Pons (tissue), 1 donor: ENCODE data around the gene C12orf76.
"Not testable (repeated sequence)": the region's sequence is repeated elsewhere in the genome, so short reads cannot be mapped to it uniquely, and the experiment has no call there.

Experiments
- DNase-seq: peaks from one replicate; pipeline ENCODE4 v3.0.0-alpha.2; 2016; ENCODE audit warnings: low spot score

Gene C12orf76, protein sequence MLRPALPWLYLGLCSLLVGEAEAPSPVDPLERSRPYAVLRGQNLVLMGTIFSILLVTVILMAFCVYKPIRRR

GRCh38 chr12:110048242-110049027 lies at the start of gene C12orf76:
TSS of gene C12orf76 (minus strand) at chr12:110048522. CDS start at chr12:110048495, 27 bp downstream.
- peak; percentile 99 for DNase-seq

- no peak for DNase-seq
Measured at GRCh38 chr12:110093631-110094311, 45.4 kb upstream of the C12orf76 start.

DNA sequence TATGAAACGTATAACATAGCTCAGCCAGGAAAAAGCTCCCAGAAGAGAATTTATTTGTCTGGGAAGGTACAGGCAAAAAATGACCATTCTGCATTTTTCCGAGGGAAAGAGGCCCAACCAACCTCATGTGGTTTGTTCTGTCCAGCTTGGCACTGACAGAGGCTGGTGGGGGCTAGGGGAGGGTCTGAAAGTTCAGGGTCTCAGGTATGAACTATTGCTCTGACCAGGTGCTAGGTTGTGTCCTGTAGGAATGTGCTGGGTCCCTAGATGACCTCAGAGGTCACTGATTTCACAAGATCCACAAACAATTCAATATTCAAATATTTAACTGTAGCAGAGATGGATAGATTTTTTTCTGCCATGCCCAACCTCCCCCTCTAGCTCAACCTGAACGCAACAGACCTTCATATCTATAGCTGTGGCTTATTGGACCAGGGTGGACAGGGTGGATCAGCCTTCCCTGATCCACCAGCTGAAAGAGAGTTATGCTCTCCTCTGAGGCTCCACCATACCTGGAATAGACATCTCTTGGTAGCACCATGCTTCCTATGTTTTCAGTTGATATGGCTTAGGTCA lies 42.9 kb upstream of the C12orf76 start:
- no peak for DNase-seq

DNA sequence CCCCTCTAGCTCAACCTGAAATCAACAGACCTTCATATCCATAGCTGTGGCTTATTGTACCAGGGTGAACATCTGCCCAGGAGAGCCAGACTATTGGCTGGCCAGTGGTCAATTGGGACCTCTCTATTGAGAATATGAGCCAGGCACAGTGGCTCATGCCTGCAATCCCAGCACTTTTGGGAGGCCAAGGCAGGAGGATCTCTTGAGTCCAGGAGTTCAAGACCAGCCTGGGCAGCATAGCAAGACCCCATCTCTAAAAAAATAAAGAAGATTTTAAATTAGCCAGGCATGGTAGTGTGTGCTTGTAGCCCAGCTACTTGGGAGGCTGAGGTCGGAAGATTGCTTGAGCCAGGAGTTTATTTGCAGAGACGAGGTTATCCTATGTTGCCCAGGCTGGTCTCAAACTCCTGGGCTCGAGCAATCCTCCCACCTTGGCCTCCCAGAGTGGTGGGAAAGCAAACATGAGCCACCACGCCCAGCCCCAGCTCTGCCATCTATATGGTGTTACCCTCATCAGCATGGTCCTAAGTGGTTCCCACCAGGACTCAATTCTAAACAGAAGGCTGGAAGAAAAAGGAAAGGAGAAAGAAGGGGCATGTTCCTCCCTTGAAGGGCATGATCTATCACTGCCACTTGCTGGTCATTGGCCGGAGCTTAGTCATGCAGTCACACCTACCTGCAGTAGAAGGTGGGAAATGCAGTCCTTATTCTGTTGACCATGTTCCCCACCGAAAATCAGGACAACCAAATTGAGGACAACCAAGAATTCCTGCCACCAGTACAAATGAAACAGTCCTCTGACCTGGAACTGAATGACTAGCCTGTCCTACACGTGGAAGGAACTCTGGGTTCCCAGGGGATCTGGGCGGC lies 42.2 kb upstream of the C12orf76 start:
- DNase-seq = no peak

DNA sequence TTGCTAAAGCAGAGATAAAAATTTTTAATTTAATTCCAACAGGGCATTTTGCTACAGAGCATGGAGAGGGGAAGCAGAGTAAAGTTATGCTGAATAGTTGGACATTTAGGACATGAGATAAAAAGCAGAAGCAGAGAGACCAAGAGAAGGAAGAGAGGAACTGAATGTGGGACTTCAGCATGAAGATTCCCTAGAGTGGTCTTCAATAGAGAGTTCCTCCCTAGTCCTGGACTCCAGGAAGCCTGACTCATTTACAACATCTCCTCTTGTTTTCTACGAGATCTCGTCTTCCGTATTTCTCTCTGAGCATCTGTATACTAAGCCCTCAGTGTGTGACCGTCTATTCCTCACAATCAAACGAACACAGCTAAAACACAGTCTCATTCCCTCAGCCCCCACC lies 40.6 kb upstream of the C12orf76 start:
- DNase-seq = peak; percentile 73

GRCh38 chr12:110088216-110088615 lies 39.9 kb upstream of the C12orf76 start:
- DNase-seq = peak; percentile 70

DNA sequence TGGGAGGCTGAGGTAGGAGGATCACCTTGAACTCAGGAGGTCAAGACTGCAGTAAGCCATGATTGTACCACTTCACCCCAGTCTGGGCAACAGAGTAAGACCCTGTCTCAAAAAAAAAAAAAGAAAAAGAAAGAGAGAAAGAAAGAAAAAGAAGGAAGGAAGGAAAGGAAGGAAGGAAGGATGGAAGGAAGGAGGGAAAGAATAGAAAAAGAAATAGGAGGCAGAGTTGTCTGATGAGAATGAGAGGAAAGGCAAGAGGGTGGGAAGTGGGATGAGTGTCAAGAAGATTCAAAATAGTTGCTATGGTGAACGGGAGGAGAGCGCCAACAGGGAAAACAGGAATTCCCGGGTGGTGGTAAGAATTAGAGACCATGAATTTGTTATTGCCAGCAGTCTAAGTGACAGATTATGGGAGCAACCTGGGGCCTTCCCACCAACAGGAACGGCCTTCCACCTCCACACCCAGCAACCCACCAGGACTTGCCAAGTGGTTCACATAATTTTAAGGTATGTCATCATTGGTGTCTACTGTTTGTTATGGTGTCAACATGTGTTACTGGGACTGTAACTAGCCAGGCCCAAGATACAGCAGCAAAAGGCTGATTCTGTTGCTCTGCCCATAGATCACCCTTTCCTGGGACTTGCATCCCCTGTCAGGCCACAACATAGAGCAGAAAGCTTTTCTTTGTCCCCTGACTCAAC lies 36.1 kb upstream of the C12orf76 start:
- no peak for DNase-seq

- no peak for DNase-seq
Measured at GRCh38 chr12:110080410-110080809, 32.1 kb upstream of the C12orf76 start.

- peak; percentile 99 for DNase-seq
Measured at GRCh38 chr12:110079477-110080400, 31.4 kb upstream of the C12orf76 start.

GRCh38 chr12:110077800-110078199 lies 29.5 kb upstream of the C12orf76 start:
- no peak for DNase-seq

DNA sequence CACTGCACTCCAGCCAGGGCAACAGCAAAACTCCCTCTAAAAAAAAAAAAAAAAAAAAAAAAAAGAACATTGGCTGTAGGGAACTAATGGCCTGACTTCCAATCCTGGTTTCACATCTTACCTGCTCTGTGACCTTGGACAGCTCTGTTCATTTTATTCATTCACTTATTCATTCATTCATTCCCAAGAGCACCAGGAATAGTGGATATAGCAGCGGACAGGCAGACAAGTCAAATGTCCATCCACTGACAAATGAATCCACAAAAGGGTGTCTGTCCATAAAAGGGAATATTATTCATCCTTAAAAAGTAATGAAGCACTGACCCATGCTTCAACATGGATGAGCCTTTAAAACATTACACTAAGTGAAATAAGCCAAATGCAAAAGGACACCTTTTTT lies 27.6 kb upstream of the C12orf76 start:
- no peak for DNase-seq

GRCh38 chr12:110074089-110074488 lies 25.8 kb upstream of the C12orf76 start:
- no peak for DNase-seq

DNA sequence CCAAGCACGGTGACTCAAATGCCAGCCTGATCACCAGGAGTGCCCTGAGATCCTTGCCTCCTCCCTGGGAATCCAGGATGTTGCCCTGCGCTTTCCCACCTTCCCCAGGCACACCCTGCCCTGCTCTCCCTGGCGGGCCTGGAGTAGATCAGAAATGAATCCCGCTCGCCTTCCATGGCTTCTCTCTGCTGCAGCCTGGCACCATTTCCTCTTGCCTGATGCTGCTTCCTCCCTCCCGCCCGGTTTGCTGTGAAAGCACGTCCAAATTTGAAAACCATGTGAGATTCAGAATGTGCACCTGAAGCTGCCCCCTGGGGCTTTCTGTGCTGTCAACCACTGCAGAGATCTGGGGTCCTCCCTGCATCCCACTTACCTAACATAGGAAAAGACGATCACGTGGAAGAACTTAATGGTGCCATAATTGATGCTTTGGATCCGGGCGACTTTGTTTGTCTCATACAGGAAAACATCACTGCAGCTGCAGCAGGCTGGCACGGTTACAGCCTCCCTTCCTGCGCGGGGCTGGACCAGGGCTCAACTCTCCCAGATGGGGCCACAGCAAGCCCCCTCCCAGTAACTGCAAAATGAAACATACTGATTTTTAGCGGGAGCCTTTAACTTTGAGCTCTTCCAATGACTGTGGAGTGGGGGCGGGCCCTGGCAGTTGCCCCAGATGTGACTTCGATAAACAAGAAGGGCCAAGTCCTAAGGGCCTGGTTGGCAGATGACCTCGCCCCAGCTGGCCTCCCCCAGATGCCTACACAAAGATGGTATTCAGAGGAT lies 24.9 kb upstream of the C12orf76 start:
- DNase-seq = peak; percentile 98

- not testable (repeated sequence) for DNase-seq
Measured at GRCh38 chr12:110072636-110073035, 24.3 kb upstream of the C12orf76 start.

- DNase-seq = no peak
Measured at GRCh38 chr12:110071967-110072366, 23.6 kb upstream of the C12orf76 start.

GRCh38 chr12:110071504-110071903 lies 23.2 kb upstream of the C12orf76 start:
- no peak for DNase-seq

- DNase-seq = no peak
Measured at GRCh38 chr12:110068654-110069053, 20.3 kb upstream of the C12orf76 start.

GRCh38 chr12:110068115-110068514 lies 19.8 kb upstream of the C12orf76 start:
- DNase-seq = not testable (repeated sequence)

- no peak for DNase-seq
Measured at GRCh38 chr12:110067531-110067930, 19.2 kb upstream of the C12orf76 start.
